HEK293 (cell line): ENCODE results near the gene VEZT.

Experiments
- BCL11B ChIP-seq: fragments of 450-650 bp; formaldehyde crosslinking; IDR thresholded peaks from 2 replicates; pipeline ENCODE4 v1.5.1; 2016; ENCODE audit warnings: low read depth, missing biosample characterization, missing genetic modification characterization
- FEZF1 ChIP-seq: fragments of 450-650 bp; formaldehyde crosslinking; IDR thresholded peaks from 2 replicates; pipeline ENCODE4 v1.5.1; 2016; ENCODE audit warnings: missing biosample characterization, missing genetic modification characterization
- HIC1 ChIP-seq: fragments of 450-650 bp; formaldehyde crosslinking; IDR thresholded peaks from 2 replicates; pipeline ENCODE4 v1.5.1; 2016; ENCODE audit warnings: missing biosample characterization, missing genetic modification characterization
- HOXA7 ChIP-seq: sonication (generic); formaldehyde crosslinking; IDR thresholded peaks from 2 replicates; pipeline ENCODE4 v1.8.1; 2022; ENCODE audit warnings: missing genetic modification reagents, borderline replicate concordance
- IKZF3 ChIP-seq: fragments of 450-650 bp; IDR thresholded peaks from 2 replicates; pipeline ENCODE4 v1.5.0; 2018; ENCODE audit warnings: missing biosample characterization, mild to moderate bottlenecking, missing genetic modification characterization, moderate library complexity
- KLF17 ChIP-seq: fragments of 450-650 bp; formaldehyde crosslinking; IDR thresholded peaks from 2 replicates; pipeline ENCODE4 v1.5.1; 2016; ENCODE audit warnings: missing biosample characterization, missing genetic modification characterization
- MZF1 ChIP-seq: fragments of 450-650 bp; formaldehyde crosslinking; IDR thresholded peaks from 2 replicates; pipeline ENCODE4 v1.5.1; 2017; ENCODE audit warnings: missing biosample characterization, missing genetic modification characterization, borderline replicate concordance
- PRDM4 ChIP-seq: fragments of 450-650 bp; formaldehyde crosslinking; IDR thresholded peaks from 2 replicates; pipeline ENCODE4 v1.5.1; 2017; ENCODE audit warnings: missing biosample characterization, missing genetic modification characterization
- SCRT1 ChIP-seq: fragments of 450-650 bp; formaldehyde crosslinking; IDR thresholded peaks from 2 replicates; pipeline ENCODE4 v1.5.1; 2016; ENCODE audit warnings: missing biosample characterization, missing genetic modification characterization, borderline replicate concordance
- SP3 ChIP-seq: fragments of 450-650 bp; formaldehyde crosslinking; IDR thresholded peaks from 2 replicates; pipeline ENCODE4 v1.5.1; 2016; ENCODE audit warnings: missing biosample characterization, missing genetic modification characterization
- ZBTB49 ChIP-seq: fragments of 450-650 bp; formaldehyde crosslinking; IDR thresholded peaks from 2 replicates; pipeline ENCODE4 v1.5.1; 2016; ENCODE audit warnings: missing biosample characterization, missing genetic modification characterization, low read depth
- ZBTB7A ChIP-seq: fragments of 450-650 bp; formaldehyde crosslinking; IDR thresholded peaks from 2 replicates; pipeline ENCODE4 v1.5.1; 2016; ENCODE audit warnings: low read depth, missing biosample characterization, missing genetic modification characterization
- ZNF121 ChIP-seq: fragments of 450-650 bp; formaldehyde crosslinking; IDR thresholded peaks from 2 replicates; pipeline ENCODE4 v1.5.1; 2016; ENCODE audit warnings: missing biosample characterization, missing genetic modification characterization
- ZNF302 ChIP-seq: fragments of 450-650 bp; formaldehyde crosslinking; IDR thresholded peaks from 2 replicates; pipeline ENCODE4 v1.5.1; 2016; ENCODE audit warnings: missing biosample characterization, missing genetic modification characterization, low read depth
- ZNF311 ChIP-seq: fragments of 450-650 bp; formaldehyde crosslinking; IDR thresholded peaks from 2 replicates; pipeline ENCODE4 v1.5.1; 2017; ENCODE audit warnings: missing biosample characterization, missing genetic modification characterization, borderline replicate concordance
- ZNF354C ChIP-seq: fragments of 450-650 bp; formaldehyde crosslinking; IDR thresholded peaks from 2 replicates; pipeline ENCODE4 v1.5.1; 2016; ENCODE audit warnings: missing biosample characterization, missing genetic modification characterization, low read depth, borderline replicate concordance
- ZNF426 ChIP-seq: fragments of 450-650 bp; formaldehyde crosslinking; IDR thresholded peaks from 2 replicates; pipeline ENCODE4 v1.5.1; 2017; ENCODE audit warnings: missing biosample characterization, missing genetic modification characterization, mild to moderate bottlenecking, inconsistent platforms, moderate library complexity
- ZNF514 ChIP-seq: fragments of 450-650 bp; formaldehyde crosslinking; IDR thresholded peaks from 2 replicates; pipeline ENCODE4 v1.5.1; 2016; ENCODE audit warnings: missing biosample characterization, missing genetic modification characterization
- ZNF521 ChIP-seq: fragments of 450-650 bp; formaldehyde crosslinking; IDR thresholded peaks from 2 replicates; pipeline ENCODE4 v1.5.1; 2017; ENCODE audit warnings: missing biosample characterization, mild to moderate bottlenecking, missing genetic modification characterization
- ZNF555 ChIP-seq: fragments of 450-650 bp; formaldehyde crosslinking; conservative IDR thresholded peaks from 2 replicates; pipeline ENCODE4 v1.5.1; 2017; ENCODE audit warnings: missing biosample characterization, mild to moderate bottlenecking, missing genetic modification characterization, inconsistent platforms
- ZNF560 ChIP-seq: fragments of 450-650 bp; formaldehyde crosslinking; IDR thresholded peaks from 2 replicates; pipeline ENCODE4 v1.5.1; 2017; ENCODE audit warnings: missing biosample characterization, missing genetic modification characterization, borderline replicate concordance
- ZNF645 ChIP-seq: fragments of 450-650 bp; formaldehyde crosslinking; IDR thresholded peaks from 2 replicates; pipeline ENCODE4; 2016; ENCODE audit warnings: missing biosample characterization, missing genetic modification characterization
- ZNF692 ChIP-seq: fragments of 450-650 bp; formaldehyde crosslinking; IDR thresholded peaks from 2 replicates; pipeline ENCODE4 v1.5.1; 2016; ENCODE audit warnings: missing biosample characterization, missing genetic modification characterization
- ZNF704 ChIP-seq: fragments of 450-650 bp; formaldehyde crosslinking; IDR thresholded peaks from 2 replicates; pipeline ENCODE4 v1.5.1; 2016; ENCODE audit warnings: missing biosample characterization, missing genetic modification characterization
- ZNF747 ChIP-seq: fragments of 450-650 bp; formaldehyde crosslinking; IDR thresholded peaks from 2 replicates; pipeline ENCODE4 v1.5.1; 2016; ENCODE audit warnings: missing biosample characterization, missing genetic modification characterization
- ZNF843 ChIP-seq: fragments of 450-650 bp; formaldehyde crosslinking; IDR thresholded peaks from 2 replicates; pipeline ENCODE4 v1.5.1; 2016; ENCODE audit warnings: missing biosample characterization, missing genetic modification characterization
- ZSCAN16 ChIP-seq: fragments of 450-650 bp; formaldehyde crosslinking; IDR thresholded peaks from 2 replicates; pipeline ENCODE4 v1.5.1; 2016; ENCODE audit warnings: missing biosample characterization, missing genetic modification characterization

The VEZT gene

GRCh38 chr12:95217377-95218149, at the start of gene VEZT, which contains the start of gene FGD6 (continued):
- peak; percentile 95 for TF ChIP-seq KLF17
- TF ChIP-seq ZNF692, result peak; percentile 85
- TF ChIP-seq BCL11B (tag by site-specific recombination), result no peak
- no peak for TF ChIP-seq ZNF555
- TF ChIP-seq MZF1 (tag by site-specific recombination), result peak; percentile 22; the same call in 1 of the 2 replicates
- no peak for TF ChIP-seq ZNF354C (tag by site-specific recombination)
- TF ChIP-seq ZBTB7A, result peak; percentile 90; the same call in 1 of the 2 replicates
- peak; percentile 97 for TF ChIP-seq IKZF3
- TF ChIP-seq ZSCAN16 (tag by site-specific recombination), result no peak
- TF ChIP-seq ZNF521 (tag by site-specific recombination), result no peak
- TF ChIP-seq ZNF302 (tag by site-specific recombination), result no peak
- TF ChIP-seq ZNF747 (tag by site-specific recombination), result no peak
- no peak for TF ChIP-seq ZNF560 (tag by site-specific recombination)
- TF ChIP-seq SP3 (tag by site-specific recombination), result peak; percentile 99
- TF ChIP-seq ZNF704 (tag by site-specific recombination), result no peak
- no peak for TF ChIP-seq ZNF426
- TF ChIP-seq ZNF645 (tag by site-specific recombination), result no peak
- TF ChIP-seq PRDM4 (tag by site-specific recombination), result peak; percentile 48
- TF ChIP-seq ZBTB49, result no peak
- peak; percentile 86 for TF ChIP-seq FEZF1 (tag by site-specific recombination)
- TF ChIP-seq HIC1 (tag by site-specific recombination), result peak; percentile 99
- TF ChIP-seq HOXA7 (CRISPR knock-in tag), result no peak
- TF ChIP-seq ZNF311 (tag by site-specific recombination), result no peak
- peak; percentile 72 for TF ChIP-seq ZNF843 (tag by site-specific recombination)
- no peak for TF ChIP-seq ZNF514 (tag by site-specific recombination)
- no peak; the same call in 1 of the 2 replicates for TF ChIP-seq SCRT1 (tag by site-specific recombination)
- TF ChIP-seq ZNF121 (tag by site-specific recombination), result peak; percentile 93
